GM18499 (cell line): ENCODE results near the gene HOXC11.
A peak's percentile ranks its signal among the peaks of the same experiment; 100 is the strongest.

Experiments used
- ATAC-seq: cut with Tn5 transposase; IDR thresholded peaks from one replicate; pipeline ENCODE4 v1.9.1; 2021; ENCODE audit warnings: moderate number of reproducible peaks; ENCODE audit not compliant: insufficient read depth, unreplicated experiment

HOXC11 gene

DNA sequence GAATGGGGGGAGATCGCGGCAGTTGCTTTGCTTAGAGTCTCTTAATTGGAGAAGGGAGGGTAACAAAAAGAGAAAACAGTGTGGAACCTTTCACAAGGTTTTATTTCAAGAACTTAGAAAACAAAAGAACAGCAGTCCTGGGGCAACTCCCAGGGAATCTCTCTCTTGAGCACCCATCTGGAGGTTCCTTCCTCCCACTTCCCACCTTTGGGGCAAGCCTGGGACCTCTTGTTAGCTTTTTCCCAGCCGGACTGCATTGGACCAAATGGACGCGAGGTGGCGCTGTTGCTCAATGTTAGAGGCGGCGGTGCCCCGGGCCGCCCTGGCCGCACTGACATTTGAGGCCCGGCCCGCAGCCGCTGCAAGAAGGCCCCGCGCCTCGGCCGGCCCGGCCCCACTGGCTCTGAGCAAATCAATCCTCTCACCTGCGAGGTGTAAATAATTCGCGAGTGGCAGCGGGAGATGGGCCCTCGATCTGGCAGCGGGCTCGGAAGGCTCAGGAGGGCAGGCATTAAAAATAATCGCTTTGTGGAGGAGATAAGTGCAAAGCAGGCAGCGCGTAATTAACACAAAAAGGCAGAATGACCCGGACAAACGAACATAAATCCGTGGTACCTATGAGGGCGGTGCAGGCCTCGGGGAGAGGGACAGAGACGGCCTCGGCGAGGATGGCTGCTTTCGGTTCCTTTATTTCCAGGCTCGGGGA, 33.1 kb downstream of the HOXC11 start:
- no peak for ATAC-seq

GRCh38 chr12:54006559-54007220, 33.8 kb downstream of the HOXC11 start:
- no peak for ATAC-seq

DNA sequence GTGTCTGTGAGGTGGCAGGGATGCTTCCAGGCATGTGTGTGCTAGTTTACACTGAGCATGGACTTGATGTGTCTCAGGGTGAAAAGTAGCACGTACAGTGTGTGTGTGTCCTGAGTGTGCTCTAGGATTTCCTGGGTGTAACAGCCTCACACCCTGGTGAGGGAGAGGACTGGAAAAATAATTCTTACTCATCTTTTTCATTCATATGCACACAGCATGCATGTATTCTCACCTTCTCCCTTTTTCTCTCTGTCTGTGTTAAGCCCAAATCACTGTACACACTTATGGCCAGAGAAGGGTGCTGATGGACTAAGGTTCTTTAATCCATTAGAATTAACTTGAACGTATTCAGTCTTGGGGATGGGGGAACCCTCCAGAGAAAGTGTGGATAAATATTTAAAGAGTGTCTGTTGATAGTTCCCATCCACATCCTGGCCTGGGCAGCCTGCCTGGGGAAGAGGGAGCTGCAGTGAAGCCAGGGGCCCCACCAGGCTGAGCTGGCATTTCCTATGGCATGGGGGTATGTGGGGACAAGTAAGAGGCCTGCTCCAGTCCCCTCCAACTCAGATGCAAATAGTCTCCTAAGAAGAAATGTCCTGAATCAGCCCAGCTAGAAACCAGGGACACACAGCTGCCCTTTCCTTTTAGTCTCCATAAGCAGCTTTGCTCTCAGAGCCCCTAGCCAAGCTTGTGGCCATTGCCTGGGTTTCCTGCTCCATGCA, 34.8 kb downstream of the HOXC11 start:
- ATAC-seq: no peak

- ATAC-seq: no peak
Measured at GRCh38 chr12:54008260-54008552, 35.3 kb downstream of the HOXC11 start.

GRCh38 chr12:54009171-54010052, 36.5 kb downstream of the HOXC11 start:
- ATAC-seq: no peak

GRCh38 chr12:54010053-54010971, 37.4 kb downstream of the HOXC11 start:
- no peak for ATAC-seq

DNA sequence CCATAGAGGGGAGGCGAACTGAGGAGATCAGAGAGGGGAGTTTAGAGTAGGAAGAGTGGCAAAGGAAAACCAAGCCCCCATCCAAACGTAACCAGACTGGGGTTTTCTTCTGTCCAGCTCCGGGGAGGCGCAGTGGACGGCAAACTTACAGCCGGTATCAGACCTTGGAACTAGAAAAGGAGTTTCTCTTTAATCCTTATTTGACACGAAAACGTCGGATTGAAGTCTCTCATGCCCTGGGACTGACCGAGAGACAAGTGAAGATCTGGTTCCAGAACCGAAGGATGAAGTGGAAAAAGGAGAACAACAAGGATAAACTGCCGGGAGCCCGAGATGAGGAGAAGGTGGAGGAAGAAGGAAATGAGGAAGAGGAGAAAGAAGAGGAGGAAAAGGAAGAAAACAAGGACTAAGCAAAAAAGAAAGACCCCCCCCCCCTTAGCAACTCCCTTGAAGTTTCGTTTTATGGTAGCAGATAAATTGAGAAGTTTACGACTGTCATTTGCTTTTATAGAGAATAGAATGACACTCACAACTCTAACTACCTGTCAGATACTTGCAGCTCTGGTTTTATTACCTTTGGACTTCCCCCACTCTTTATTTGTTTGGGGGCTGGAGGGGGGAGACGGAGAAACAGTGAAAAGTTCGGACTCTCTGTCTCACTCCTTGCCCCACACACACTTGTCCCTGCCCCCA, 38.2 kb downstream of the HOXC11 start:
- ATAC-seq: no peak

DNA sequence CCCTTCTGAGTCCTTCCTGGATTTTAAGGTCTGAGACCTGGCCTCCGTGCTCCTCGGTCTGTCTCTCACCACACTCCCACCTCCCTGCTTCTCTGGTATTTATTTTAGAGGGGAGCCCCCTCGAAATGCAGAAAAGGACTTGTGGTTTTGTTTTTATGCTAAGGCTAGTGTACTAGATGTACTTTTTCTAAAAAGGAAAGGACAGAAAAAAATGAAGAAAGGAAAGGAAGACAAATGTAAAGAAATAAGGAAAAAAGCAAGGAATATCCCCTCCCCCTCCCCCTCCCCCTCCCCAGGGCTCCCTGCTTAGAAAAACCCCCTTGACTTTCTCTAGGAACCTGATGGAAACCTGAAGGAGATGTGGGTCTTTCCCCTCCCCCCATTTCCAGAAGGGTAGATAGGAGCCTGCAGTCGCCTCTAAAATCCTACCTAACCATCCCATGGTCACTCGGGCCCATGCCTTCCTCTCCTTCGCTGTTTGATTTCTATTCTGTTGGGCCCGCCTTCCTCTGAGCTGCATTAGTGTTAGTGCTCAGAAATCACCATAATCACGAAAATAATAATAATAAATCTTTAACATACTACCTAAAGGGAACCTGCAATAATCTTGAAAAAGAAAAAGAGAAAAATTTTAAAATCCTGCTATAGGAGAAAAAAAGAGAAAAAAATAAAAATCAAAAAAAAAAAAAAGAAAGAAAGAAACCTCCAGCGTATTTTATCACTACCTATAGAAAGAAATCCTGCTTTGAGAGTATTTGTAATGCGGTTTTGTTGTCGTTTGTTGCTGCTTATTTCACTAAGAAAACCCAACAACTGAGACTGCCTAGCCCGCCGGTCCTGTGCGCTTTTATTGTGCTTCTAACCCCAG, 39.0 kb downstream of the HOXC11 start:
- no peak for ATAC-seq

DNA sequence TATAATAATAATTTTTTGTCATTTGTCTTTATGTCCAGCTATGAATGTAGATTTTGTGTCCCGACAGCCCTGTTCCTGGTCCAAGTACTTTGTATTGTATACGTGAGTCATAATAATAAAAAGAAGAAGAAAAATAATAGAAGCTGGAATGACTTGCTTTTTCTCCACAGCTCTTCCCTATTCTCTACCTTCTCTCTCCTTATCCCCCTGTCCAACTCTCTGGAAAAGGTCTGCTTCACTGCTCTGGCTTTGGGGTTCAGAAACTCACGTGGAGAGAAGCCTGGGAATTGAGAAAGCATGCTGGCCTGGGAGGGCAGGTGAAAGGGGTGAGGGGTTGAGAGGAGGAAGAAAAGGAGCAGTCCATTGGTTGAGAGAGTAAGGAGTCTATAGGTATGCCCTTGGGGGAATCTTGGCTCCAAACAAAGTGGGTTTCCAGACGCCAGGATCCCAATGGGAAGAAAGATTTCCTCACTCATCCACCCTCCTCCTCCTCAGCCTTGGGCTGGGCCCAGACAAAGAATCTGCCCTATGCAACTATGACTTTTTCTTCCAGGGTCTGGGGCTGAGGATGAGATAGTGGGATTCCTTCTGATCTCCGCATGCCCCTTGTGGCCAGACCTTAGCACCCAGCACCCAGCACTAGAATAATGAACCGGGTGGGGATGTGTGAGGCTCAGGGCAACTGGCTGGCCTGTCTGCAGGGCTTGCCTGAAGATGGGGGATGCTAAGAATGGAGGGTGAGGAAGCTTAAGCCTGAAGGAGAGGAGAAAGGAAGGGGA, 39.9 kb downstream of the HOXC11 start:
- no peak for ATAC-seq

DNA sequence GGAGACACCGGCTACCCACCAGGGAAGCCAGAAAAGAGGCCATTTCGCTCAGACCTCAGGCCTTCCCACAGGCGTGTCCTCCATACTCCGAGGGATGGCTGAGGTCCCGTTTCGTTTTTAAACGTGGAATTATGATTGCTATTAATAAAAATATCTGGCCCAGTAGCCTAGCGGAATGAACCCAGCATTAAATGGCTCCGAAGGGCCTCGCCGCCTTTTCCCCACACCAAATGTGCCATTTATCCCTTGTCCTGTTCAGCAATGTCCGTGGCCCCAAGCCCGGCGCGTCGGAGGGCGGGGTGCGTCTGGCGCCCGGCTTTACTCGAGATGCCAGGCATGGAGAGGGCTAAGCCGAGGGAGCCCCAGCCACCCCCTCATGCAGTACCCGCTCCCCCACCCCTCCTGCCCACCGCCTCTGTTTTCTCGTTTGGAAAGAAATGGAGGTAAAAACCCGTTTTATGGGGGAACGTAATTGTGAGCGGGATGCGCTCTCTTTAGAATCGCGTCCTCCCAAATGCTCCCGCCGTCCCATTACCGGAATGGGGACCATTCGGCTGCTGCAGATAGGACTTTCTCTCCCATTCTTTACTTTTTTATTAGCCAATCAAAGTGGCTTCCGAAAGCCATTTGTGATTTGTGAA, 41.6 kb downstream of the HOXC11 start:
- no peak for ATAC-seq

GRCh38 chr12:54015018-54015931, 42.3 kb downstream of the HOXC11 start:
- ATAC-seq: no peak

GRCh38 chr12:54016051-54016450, 43.1 kb downstream of the HOXC11 start:
- no peak for ATAC-seq

DNA sequence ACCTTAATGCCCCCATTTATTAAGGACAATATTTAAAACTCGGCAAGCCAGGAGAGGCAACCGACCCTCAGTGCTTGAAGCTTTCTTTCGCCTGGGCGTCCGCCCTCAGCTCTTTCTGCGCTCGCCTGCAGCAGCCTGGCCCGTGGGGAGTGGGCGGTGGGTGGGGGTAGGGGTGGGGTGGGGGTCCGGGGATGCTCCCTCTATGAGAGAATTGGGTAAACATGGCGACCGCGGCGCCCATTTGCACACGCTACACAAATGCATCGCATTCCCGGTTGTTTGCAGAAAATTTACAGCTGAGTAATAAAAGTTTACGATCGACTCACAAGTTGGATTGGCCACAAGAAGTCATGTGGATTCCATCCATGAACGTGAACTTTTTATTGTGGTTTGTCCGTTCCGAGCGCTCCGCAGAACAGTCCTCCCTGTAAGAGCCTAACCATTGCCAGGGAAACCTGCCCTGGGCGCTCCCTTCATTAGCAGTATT, 43.6 kb downstream of the HOXC11 start:
- ATAC-seq: no peak

DNA sequence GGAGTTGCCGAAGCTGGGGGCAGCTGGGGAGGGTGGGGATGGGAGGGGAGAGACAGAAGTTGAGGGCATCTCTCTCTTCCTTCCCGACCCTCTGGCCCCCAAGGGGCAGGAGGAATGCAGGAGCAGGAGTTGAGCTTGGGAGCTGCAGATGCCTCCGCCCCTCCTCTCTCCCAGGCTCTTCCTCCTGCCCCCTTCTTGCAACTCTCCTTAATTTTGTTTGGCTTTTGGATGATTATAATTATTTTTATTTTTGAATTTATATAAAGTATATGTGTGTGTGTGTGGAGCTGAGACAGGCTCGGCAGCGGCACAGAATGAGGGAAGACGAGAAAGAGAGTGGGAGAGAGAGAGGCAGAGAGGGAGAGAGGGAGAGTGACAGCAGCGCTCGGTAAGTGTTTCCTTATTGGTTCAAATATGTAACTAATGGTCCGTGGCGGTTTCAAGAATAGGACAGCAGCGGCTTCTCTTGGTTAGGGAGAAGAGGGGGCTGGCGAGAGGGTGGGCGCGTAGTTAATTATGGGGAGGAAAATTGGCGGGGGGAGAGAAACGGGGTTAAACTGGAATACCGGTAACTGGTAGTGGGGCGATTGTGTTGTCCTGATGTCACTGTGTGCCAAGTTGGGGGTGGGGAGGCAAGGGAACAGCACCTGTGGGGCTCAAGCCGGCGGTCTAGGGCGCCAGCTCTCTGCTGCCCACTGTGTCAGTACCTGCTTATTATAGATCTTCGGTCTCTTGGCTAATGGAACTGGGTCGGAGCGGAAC, 44.3 kb downstream of the HOXC11 start:
- peak; percentile 28 for ATAC-seq

DNA sequence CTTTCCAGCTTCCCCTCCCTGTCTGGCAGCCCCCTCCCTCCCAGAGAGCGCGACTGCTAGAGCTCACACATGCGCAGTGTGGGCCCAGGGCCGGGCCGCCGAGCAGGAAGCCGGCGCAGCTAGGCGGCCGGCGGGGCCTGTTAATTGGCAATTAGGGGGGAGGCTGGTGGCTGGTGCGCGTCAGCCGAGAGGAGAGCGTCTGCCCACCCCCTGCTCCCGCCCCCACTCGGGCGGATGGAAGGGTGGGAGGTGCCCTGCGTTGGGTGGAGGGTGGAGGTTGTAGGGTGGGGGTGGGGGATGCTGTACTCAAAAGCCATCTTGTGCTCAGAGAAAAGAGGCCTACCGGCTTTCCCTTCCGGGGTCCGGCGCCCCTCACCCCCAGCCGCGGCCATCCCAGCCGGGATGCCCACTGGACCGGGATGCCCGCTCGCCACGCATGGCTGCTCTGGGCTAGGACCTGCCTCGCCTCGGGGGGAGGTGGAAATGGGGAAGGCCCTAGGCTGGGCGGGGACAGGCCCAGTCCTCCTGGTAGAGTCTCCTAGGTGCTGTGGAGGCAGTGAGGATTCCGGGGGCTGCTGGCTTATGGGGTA, 45.0 kb downstream of the HOXC11 start:
- ATAC-seq: peak; percentile 28
